Measurements from ENCODE around the gene NPBWR2.

The NPBWR2 gene

GRCh38 chr20:64106981-64107735, at the start of gene NPBWR2:
NPBWR2 (minus strand) TSS chr20:64107565; CDS start chr20:64106831, 734 bp downstream.
- FAIRE-seq, result no peak

- no peak for FAIRE-seq
Measured at GRCh38 chr20:64156136-64156885, 48.9 kb upstream of the NPBWR2 start.

DNA sequence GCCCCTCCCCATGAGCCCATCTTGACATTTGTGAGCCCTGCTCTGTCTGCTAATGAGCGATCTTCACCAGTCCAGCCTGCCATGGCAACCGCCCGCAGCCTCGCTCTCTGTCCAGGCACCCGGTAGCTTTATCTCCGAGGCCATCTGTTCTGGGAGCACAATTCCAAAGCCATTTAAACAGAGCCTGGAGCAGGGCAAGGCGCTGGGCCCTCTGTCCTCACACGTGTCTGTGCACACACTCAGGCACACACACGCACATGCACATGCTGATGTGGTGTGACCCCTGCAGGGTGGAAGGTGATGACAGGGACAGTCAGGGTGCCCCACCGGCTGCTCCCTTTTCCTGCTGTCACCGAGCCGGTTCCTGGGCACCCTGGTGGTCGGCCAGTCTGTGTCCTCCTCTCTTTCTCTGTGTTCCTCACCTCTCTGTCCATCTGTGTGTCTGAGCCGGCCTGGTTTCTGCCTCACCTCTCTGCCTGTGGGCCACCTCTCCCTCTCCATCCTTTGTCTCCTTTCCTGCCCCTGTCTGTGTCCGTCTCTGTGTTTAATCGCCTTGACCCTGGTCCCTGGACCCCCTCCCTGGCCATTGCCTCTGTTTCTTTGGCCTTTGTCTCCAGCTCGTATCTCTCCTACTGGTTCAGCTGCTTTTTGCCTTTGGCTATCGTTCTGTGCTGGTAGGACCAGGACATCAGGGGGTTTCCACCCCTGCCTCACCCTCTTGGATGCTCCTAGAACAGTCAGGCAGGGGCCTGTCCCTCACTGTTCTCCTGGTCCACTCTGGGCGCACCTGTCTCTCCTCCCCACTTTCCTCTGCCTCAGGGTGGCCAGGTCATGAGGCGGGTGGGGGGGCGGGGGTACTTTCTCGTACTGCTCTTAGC, 48.1 kb upstream of the NPBWR2 start:
- no peak for FAIRE-seq

- no peak for FAIRE-seq
Measured at GRCh38 chr20:64154590-64155257, 47.4 kb upstream of the NPBWR2 start.

DNA sequence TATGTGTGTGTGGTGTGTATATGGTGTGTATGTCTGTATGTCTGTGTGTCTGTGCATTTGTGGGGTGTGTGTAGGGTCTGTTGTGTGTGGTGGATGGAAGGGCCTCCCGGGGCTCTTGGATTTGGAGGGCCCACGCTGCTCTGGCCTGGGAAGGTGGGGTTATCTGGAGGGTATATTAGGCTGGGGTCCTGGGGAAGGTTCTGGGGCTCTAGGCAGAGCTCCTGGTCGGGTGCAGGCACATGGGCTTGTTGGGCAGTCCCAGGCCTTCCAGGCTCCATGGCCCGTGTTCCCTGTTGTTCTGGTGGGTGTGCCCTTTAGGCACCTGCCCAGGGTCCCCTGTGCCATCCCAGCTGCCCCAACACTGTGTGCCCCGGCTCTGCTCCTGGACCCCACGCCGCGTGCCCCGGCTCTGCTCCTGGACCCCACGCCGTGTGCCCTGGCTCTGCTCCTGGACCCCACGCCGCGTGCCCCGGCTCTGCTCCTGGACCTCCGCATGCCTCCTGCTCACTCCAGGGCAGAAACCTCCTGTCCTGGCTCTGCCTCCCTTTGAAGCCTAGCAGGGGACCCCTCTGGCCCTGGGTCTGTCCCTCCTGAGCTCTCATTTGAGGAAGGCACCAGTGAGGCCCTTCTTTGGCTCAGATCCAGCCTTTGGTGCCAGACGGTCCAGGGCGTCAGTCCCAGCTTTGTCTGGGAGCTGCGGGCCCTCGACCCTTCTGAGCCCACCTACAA, 46.7 kb upstream of the NPBWR2 start:
- FAIRE-seq, result no peak

DNA sequence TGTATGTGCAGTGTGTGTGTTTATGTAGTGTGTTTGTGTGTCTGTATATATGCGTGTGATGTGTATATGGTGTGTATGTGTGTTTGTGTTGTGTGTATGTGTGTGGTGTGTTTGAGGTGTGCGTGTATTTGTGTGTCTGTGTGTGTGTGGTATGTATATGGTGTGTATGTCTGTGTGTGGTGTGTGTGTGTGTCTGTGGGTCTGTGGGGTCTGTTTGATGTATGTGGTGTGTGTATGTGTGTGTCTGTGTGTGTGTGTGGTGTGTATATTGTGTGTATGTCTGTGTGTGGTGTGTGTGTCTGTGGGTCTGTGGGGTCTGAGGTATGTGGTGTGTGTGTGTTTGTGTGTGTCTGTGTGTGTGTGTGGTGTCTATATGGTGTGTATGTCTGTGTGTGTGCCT, 46.0 kb upstream of the NPBWR2 start:
- FAIRE-seq, result no peak

- FAIRE-seq, result no peak
Measured at GRCh38 chr20:64152906-64153305, 45.5 kb upstream of the NPBWR2 start.

- FAIRE-seq, result no peak
Measured at GRCh38 chr20:64151633-64152530, 44.5 kb upstream of the NPBWR2 start.

DNA sequence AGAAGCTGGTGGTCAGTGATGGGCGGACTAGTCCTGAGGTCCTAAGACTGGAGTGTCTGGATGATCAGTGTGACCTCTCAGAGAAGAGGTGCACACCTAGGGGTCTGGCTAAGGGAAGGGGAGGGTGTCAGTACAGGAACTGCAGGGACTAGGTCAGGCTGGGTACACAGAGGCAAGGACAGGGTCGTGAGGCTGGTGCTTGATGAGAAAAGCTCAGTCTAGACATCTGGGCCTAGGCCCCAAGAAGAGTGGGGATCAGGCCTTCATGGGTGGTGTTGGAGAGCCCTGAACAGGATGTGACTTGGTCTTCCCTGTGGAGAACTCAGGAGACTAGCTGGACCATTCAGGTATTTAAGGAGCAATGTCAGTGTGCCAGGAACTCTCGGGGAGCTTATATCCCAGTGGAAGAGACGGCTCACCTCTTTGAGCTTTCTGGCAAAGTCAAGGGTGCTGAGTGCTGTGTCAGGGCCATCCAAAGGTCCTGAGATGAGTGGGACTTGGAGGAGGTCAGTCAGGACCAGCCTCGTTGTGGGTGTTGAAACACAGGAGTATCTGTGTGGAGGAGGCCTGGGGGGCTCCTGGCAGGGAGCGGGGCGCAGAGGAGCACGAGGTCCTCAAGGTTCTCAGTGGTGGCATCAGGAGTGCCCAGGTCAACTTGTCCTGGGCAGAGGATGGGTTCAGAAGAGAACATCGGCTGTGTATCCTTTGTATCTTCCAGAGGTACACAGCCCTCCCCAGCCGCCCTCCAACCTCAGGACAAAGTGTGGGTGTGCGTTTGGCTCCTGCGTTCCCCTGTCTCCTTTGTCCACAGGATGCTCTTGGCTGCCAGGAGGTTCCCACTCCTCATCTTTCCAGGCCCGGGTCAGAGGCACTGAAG, 43.6 kb upstream of the NPBWR2 start:
- FAIRE-seq, result no peak

DNA sequence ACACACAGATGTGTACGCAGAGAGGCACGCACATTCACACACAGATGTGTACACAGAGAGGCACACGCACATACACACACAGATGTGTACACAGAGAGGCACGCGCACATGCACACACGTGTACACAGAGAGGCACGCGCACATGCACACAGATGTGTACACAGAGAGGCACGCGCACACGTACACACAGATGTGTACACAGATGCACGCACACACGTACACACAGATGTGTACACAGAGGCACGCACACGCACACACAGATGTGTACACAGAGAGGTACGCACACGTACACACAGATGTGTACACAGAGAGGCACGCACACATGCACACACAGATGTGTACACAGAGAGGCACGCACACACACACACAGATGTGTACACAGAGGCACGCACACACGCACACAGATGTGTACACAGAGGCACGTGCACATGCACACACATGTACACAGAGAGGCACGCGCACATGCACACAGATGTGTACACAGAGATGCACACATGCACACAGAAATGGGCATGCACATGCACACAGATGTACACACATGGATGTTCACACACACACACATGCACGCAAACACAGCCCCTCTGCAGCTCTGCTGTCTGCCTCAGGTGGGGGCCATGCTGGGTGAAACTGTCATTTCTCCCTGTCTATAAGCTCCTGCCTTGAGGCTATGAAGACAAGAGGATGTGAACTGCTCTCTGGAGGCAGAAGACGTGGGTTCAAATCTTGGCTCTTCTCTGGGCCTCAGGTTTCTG, 42.6 kb upstream of the NPBWR2 start:
- FAIRE-seq, result no peak

GRCh38 chr20:64149141-64149540, 41.8 kb upstream of the NPBWR2 start:
- no peak for FAIRE-seq

DNA sequence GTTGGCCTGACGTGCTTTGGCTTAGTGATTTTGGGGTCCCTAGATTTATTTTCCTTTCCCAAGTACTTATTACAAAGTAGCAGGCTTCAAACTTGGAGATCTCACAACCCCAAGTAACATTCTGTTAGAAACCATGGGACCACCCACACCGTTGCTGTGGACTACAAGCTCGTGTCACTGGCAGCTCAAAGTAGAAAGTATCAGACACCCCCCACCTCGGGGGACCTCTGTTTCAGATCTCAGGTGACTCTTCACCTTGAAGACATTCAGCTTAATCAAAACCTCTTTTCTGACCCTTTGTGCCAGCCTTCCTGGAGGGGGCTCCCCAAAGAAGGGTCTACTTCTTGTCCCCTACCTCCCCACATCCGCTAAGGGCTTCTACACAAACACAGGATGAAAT, 41.2 kb upstream of the NPBWR2 start:
- FAIRE-seq, result no peak

DNA sequence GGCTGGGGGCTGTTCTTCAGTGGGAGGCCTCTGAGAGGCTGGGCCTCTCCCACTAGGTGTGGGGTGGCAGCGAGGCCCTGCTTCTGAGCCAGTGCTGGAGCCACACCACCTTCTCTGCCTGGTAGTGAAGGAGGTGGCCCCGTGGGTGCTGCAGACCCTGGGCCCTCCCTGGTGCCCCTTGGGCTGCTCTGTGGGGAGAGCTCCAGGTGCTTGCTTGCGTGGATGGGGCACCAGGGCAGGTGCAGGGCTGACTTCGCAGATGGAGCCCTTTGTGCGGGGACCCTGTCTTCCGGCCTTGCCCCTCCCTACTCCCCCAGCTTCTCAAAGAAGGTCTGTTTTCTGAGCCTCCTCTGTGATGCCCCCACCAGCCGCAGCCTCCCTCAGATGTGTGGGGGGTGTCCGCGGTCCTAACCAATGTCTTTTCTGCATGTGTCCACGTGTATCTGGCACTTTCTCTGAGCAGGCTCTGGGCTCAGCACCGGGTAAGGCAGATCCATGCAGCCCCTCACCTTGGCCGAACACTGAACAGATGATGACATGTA, 39.6 kb upstream of the NPBWR2 start:
- no peak for FAIRE-seq

DNA sequence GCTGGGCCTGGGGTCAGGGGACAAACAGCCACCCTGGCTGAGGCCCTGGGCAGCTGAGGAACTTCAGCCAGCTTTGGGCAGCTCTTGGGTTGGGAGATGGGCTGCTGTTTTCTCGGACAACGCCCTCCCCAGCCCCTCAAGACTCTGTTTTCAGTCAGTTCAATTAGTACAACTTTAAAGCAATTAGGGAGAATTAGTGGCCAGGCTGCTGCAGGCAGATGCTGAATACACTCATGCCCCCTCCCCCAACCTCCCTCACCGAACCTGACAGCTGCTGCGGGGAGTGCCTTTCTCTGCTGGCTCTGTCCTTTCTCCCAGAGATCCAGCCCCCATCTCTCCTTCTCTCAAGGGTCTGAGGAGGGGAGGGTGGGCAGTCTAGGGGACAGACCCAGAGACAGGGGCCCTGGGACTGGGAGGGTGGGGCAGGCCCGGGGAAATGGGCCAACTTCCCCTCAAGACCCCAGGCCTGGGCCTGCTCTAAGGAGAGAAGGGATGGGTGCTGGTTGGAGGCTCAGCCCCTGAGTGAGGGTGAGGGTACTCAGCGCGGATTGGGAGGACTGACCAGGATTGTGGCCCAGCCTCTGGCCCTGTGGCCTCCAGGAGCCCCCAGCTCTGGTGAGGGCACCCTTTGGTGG, 39.1 kb upstream of the NPBWR2 start:
- FAIRE-seq, result no peak

DNA sequence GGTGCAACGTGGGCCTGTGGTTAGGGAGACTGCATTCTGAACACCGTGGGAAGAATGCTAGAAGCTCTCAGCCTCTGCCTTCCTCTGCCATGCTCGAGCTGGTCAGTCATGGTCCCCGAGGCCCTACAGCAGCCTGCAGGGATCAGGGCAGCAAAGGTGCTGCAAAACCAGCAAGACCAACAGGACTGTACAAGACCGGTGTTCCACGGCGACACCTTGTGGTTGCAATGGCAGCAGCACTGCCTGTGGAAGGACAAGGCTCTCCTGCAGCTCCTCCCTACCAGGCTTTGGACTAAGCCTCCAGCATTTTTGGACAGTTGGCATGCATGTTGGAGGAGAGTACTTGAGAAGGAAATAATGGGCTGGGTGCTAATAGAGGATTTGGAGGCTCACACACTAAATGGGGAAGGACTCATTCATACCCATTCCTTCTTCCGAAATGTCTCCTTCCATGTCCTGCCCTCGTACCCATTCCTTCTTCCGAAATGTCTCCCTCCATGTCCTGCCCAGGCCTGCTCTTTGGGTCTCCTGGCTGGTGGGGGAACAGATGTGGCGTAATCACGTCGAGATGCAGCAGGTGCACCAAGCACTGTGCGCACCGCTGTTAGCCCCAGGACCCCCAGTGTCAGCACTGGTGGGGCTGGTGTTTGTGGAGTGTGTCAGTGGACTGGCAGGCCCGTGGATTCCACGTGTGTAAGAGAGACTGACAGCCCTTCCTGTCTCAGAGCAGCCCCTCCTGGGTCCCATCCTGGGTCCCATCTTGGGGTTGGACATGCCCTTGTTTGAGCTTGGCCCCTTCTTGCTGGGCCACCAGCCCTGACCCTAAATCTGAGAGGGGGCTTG, 38.3 kb upstream of the NPBWR2 start:
- FAIRE-seq, result no peak

DNA sequence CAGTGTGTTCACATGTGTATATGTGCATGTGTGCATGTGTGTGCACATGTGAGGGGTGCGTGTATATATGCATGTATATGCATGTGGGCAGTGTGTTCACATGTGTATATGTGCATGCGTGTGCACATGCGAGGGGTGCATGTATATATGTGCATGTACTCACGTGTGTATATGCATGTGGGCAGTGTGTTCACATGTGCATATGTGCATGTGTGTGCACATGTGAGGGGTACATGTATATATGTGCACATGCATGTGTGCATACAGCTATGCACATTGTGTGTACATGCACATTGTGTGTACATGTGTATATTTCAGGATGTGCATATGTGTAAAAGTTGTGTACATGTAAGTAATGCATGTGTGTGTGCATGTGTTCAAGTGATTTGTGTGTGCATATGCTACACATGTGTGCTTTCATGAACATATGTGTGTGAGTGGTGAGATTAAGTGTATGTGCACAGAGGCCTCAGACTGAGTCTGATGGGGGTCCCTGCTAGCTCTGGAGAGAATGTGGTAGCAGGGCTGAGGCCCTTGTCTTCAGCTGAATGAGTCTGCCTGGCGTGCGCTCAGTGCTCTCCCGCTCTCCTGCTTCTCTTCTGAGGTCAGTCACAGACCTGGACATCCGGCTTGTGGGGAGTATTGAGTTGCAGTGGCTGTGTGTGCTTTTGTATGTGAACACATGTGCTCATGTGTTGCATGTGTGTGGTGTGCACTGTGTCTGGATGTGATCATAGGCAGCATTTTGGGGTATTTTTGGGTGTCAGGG, 37.0 kb upstream of the NPBWR2 start:
- no peak for FAIRE-seq
